Measurements from ENCODE around the gene HPX.

GRCh38 chr11:6486938-6487337 lies 46.2 kb upstream of the HPX start:
- TF ChIP-seq, protein P1, sequence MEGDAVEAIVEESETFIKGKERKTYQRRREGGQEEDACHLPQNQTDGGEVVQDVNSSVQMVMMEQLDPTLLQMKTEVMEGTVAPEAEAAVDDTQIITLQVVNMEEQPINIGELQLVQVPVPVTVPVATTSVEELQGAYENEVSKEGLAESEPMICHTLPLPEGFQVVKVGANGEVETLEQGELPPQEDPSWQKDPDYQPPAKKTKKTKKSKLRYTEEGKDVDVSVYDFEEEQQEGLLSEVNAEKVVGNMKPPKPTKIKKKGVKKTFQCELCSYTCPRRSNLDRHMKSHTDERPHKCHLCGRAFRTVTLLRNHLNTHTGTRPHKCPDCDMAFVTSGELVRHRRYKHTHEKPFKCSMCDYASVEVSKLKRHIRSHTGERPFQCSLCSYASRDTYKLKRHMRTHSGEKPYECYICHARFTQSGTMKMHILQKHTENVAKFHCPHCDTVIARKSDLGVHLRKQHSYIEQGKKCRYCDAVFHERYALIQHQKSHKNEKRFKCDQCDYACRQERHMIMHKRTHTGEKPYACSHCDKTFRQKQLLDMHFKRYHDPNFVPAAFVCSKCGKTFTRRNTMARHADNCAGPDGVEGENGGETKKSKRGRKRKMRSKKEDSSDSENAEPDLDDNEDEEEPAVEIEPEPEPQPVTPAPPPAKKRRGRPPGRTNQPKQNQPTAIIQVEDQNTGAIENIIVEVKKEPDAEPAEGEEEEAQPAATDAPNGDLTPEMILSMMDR (IDR thresholded peaks at IDR 0.05) = no peak
- TF ChIP-seq CHD2 (IDR thresholded peaks at IDR 0.05; ENCODE audit: low read length, partially characterized antibody) (no peak), NFE2L2 (conservative IDR thresholded peaks at IDR 0.05; ENCODE audit: low read length) (no peak)
